H9 (cell line): Measurements from ENCODE around the gene ELOF1. TPM values are rescaled to one million over a fixed set of nuclear protein-coding genes. Genes with fewer than 3 reads are reported as not detected.

Experiments used
- DNase-seq: peaks from one replicate; pipeline ENCODE4 v3.0.0-alpha.2; 2017
- H2AFZ ChIP-seq: one replicate; pipeline ENCODE4 v1.6.1; 2013; ENCODE audit warnings: mild to moderate bottlenecking, low read length, control low read depth, moderate library complexity
- H2AK5ac ChIP-seq: 2 replicates; pipeline ENCODE4 v1.6.1; 2013; ENCODE audit warnings: low read length, control low read depth, mixed read lengths; ENCODE audit not compliant: insufficient read length
- H2BK120ac ChIP-seq: one replicate; pipeline ENCODE4 v1.6.1; 2013; ENCODE audit warnings: low read depth, mild to moderate bottlenecking, low read length, control low read depth, inconsistent platforms; ENCODE audit not compliant: poor library complexity, severe bottlenecking
- H2BK12ac ChIP-seq: 2 replicates; pipeline ENCODE4 v1.6.1; 2013; ENCODE audit warnings: low read length, control low read depth, mixed read lengths, low read depth; ENCODE audit not compliant: insufficient read length
- H2BK15ac ChIP-seq: 2 replicates; pipeline ENCODE4 v1.6.1; 2013; ENCODE audit warnings: low read depth, low read length, control low read depth
- H2BK20ac ChIP-seq: one replicate; pipeline ENCODE4 v1.6.1; 2013; ENCODE audit warnings: low read depth, mild to moderate bottlenecking, low read length, control low read depth, inconsistent platforms; ENCODE audit not compliant: poor library complexity, severe bottlenecking
- H2BK5ac ChIP-seq: 2 replicates; pipeline ENCODE4 v1.6.1; 2013; ENCODE audit warnings: low read length, control low read depth, mixed read lengths; ENCODE audit not compliant: insufficient read length
- H3K14ac ChIP-seq: 2 replicates; pipeline ENCODE4 v1.6.1; 2013; ENCODE audit warnings: low read length, control low read depth; ENCODE audit not compliant: insufficient read depth
- H3K18ac ChIP-seq: 2 replicates; pipeline ENCODE4 v1.6.1; 2013; ENCODE audit warnings: low read depth, mild to moderate bottlenecking, mixed read lengths, low read length, control low read depth; ENCODE audit not compliant: insufficient read length
- H3K23ac ChIP-seq: 2 replicates; pipeline ENCODE4 v1.6.1; 2013; ENCODE audit warnings: low read length, control low read depth, mixed read lengths, low read depth; ENCODE audit not compliant: insufficient read length
- H3K23me2 ChIP-seq: 2 replicates; pipeline ENCODE4 v1.6.1; 2013; ENCODE audit warnings: low read depth, mild to moderate bottlenecking, mixed read lengths, low read length, control low read depth; ENCODE audit not compliant: insufficient read length, poor library complexity, severe bottlenecking
- H3K27ac ChIP-seq: 2 replicates; pipeline ENCODE4 v1.5.1; 2013; ENCODE audit warnings: low read length, control low read depth, mixed read lengths, low read depth; ENCODE audit not compliant: insufficient read length
- H3K27me3 ChIP-seq: 2 replicates; pipeline ENCODE4 v1.6.1; 2013; ENCODE audit warnings: low read length, control low read depth, inconsistent platforms; ENCODE audit not compliant: insufficient read depth
- H3K4ac ChIP-seq: 2 replicates; pipeline ENCODE4 v1.6.1; 2013; ENCODE audit warnings: low read depth, mild to moderate bottlenecking, control low read depth, inconsistent platforms, low read length, moderate library complexity
- H3K4me1 ChIP-seq: 2 replicates; pipeline ENCODE4 v1.6.1; 2013; ENCODE audit warnings: low read length, control low read depth, inconsistent platforms; ENCODE audit not compliant: insufficient read depth
- H3K4me2 ChIP-seq: 2 replicates; pipeline ENCODE4 v1.6.1; 2013; ENCODE audit warnings: low read length, control low read depth, mixed read lengths; ENCODE audit not compliant: insufficient read length, insufficient read depth
- H3K56ac ChIP-seq: 2 replicates; pipeline ENCODE4 v1.6.1; 2013; ENCODE audit warnings: low read depth, mild to moderate bottlenecking, mixed read lengths, low read length, control low read depth; ENCODE audit not compliant: insufficient read length
- H3K79me1 ChIP-seq: 2 replicates; pipeline ENCODE4 v1.6.1; 2013; ENCODE audit warnings: low read depth, mild to moderate bottlenecking, moderate library complexity, low read length, control low read depth, inconsistent platforms; ENCODE audit not compliant: insufficient read depth, poor library complexity, severe bottlenecking
- H3K79me2 ChIP-seq: 2 replicates; pipeline ENCODE4 v1.6.1; 2013; ENCODE audit warnings: low read length, control low read depth, inconsistent platforms; ENCODE audit not compliant: insufficient read depth
- H3K9ac ChIP-seq: 2 replicates; pipeline ENCODE4 v1.6.1; 2013; ENCODE audit warnings: low read length, control low read depth, mixed read lengths; ENCODE audit not compliant: insufficient read length; ENCODE audit errors: extremely low read depth
- H3K9me3 ChIP-seq: one replicate; pipeline ENCODE4 v1.6.1; 2013; ENCODE audit warnings: low read depth, low read length, inconsistent platforms; ENCODE audit not compliant: control insufficient read depth
- H3T11ph ChIP-seq: one replicate; pipeline ENCODE4 v1.6.1; 2013; ENCODE audit warnings: mild to moderate bottlenecking, low read length, control low read depth, inconsistent platforms
- H4K20me1 ChIP-seq: one replicate; pipeline ENCODE4 v1.6.1; 2013; ENCODE audit not compliant: control insufficient read depth, insufficient read length, insufficient read depth
- H4K5ac ChIP-seq: 2 replicates; pipeline ENCODE4 v1.6.1; 2013; ENCODE audit warnings: low read depth, mild to moderate bottlenecking, mixed read lengths, low read length, control low read depth; ENCODE audit not compliant: insufficient read length
- H4K8ac ChIP-seq: replicated peaks from 2 replicates; pipeline ENCODE4 v1.6.1; 2013; ENCODE audit warnings: low read length, control low read depth, mixed read lengths, low read depth; ENCODE audit not compliant: insufficient read length
- H4K91ac ChIP-seq: 2 replicates; pipeline ENCODE4 v1.6.1; 2013; ENCODE audit warnings: low read depth, mild to moderate bottlenecking, moderate library complexity, mixed read lengths, low read length, control low read depth; ENCODE audit not compliant: insufficient read length
- H3K27ac Mint-ChIP-seq, 3 experiments: 2 replicates in 2 of 3; 3 replicates in 1 of 3; pipeline ENCODE4 v1.8.0; 2020 to 2021; ENCODE audit warnings: mixed read lengths in 3 of 3, mild to moderate bottlenecking in 1 of 3, moderate library complexity in 1 of 3
- H3K27me3 Mint-ChIP-seq: 2 replicates; pipeline ENCODE4 v1.8.0; 2021; ENCODE audit warnings: low read depth, mild to moderate bottlenecking, moderate library complexity, mixed read lengths
- H3K36me3 Mint-ChIP-seq, 3 experiments: 2 replicates in 2 of 3; 3 replicates in 1 of 3; pipeline ENCODE4 v1.8.0; 2020 to 2021; ENCODE audit warnings: low read depth in 3 of 3, mixed read lengths in 3 of 3; ENCODE audit not compliant: insufficient read depth in 1 of 3
- H3K4me1 Mint-ChIP-seq, 2 experiments: 2 replicates each; pipeline ENCODE4 v1.8.0; 2020; ENCODE audit warnings: mixed read lengths in 2 of 2
- H3K4me3 Mint-ChIP-seq, 2 experiments: 2 replicates in 1 of 2; 3 replicates in 1 of 2; pipeline ENCODE4 v1.8.0; 2020 to 2021; ENCODE audit warnings: mild to moderate bottlenecking in 2 of 2, mixed read lengths in 2 of 2, moderate library complexity in 1 of 2
- H3K9me3 Mint-ChIP-seq, 2 experiments: 2 replicates in 1 of 2; 3 replicates in 1 of 2; pipeline ENCODE4 v1.8.0; 2020; ENCODE audit warnings: mild to moderate bottlenecking in 2 of 2, mixed read lengths in 2 of 2, moderate library complexity in 1 of 2
- CTCF ChIP-seq: fragments of 200-600 bp; sonication (generic); conservative IDR thresholded peaks from 3 replicates; pipeline ENCODE4 v1.8.0; 2021; ENCODE audit warnings: antibody characterized with exemption, mild to moderate bottlenecking
- WGBS: extraction: QIAGEN DNeasy Blood & Tissue Kit; methylation state at CpG from one replicate; pipeline ENCODE4 v1.1.7; 2013; ENCODE audit warnings: missing lambda C conversion rate, low lambda C conversion rate, mixed read lengths; ENCODE audit not compliant: insufficient read length; ENCODE audit errors: extremely low coverage; 5-methylcytosine and 5-hydroxymethylcytosine counted together
- total RNA-seq: library from RNA; stranded (reverse); gene quantifications from 2 replicates; pipeline ENCODE4 v1.2.1, GENCODE V29; 2021

ELOF1 gene
- total RNA-seq, 1 experiment from 2014 or later = 84.9 TPM

- Histone ChIP-seq H2BK20ac (no peak overlapping the region), H3K14ac (no peak overlapping the region), H3K27ac (no peak overlapping the region), H3K4ac (no peak overlapping the region), H3K27me3 (no peaks in the 10 kb centered on the region), H4K91ac (no peak overlapping the region), H3K23ac (no peak overlapping the region), H4K8ac (no peak overlapping the region), H4K5ac (no peak overlapping the region), H2AFZ (no peak overlapping the region), H3K9me3 (no peaks in the 10 kb centered on the region), H3K4me1 (no peaks in the 10 kb centered on the region), H3K56ac (no peak overlapping the region), H3T11ph (no peak overlapping the region), H2BK5ac (no peak overlapping the region), H2AK5ac (no peak overlapping the region), H3K18ac (no peak overlapping the region), H3K9ac (no peak overlapping the region), H2BK15ac (no peak overlapping the region), H2BK12ac (no peak overlapping the region), H2BK120ac (no peak overlapping the region), H4K20me1 (no peaks in the 10 kb centered on the region), H3K23me2 (peaks cover 5% of the 10 kb centered on the region), H3K4me2 (no peak overlapping the region), H3K79me2 (no peaks in the 10 kb centered on the region), H3K79me1 (no peaks in the 10 kb centered on the region)
- DNase-seq = no peak
- Mint-ChIP-seq H3K4me1 (peaks cover 10 to 13% of the 10 kb centered on the region in 2 experiments), H3K9me3 (no peaks in the 10 kb centered on the region), H3K27ac (peak overlapping the region in 1 of 3 experiments; percentile 81; a peak in 1 of 7 replicates), H3K36me3 (peaks cover 0 to 15% (median 7%) of the 10 kb centered on the region in 3 experiments; a peak in 4 of 7 replicates), H3K27me3 (no peaks in the 10 kb centered on the region), H3K4me3 (peak overlapping the region in 1 of 2 experiments; percentile 17; a peak in 2 of 5 replicates)
- no CpG with 5 or more reads among the region's 18 CpGs for WGBS
- TF ChIP-seq CTCF = no peak
Measured at GRCh38 chr19:11507370-11508078, 51.5 kb downstream of the ELOF1 start.
